Measurements from ENCODE around the gene LMBRD1.

Gene LMBRD1

DNA sequence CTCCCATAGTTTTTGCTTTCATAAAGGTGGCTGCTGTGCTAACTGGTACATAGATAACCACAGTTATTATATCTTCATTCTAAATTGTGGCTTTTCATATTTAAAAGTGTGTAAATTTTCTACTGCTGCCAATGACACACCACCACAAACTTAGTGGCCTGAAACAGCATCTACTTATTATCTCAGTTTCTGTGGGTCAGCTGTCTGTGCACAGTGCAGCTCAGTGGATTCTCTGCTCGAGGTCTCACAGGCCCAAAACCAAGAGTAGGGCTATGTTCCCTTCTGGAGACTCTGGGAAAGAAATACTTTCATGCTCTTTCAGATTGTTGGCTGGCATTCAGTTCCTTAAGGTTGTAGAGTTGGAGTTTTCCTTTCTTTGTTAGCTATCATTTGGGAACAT is 90.1 kb downstream of the LMBRD1 start:
- ChIA-PET CTCF (interaction anchor here (0.6 kb wide), 2 partner anchors 828 to 1489 kb away, joined by 4 read pairs; no protein-coding TSS in a partner anchor), POLR2A (no interaction called here)
- no peak for TF ChIP-seq ZEB2 (tag by site-specific recombination; IDR thresholded peaks at IDR 0.05)
- TF ChIP-seq ZNF133 (tag by site-specific recombination; IDR thresholded peaks at IDR 0.05): no peak
- TF ChIP-seq ZNF112 (tag by site-specific recombination; IDR thresholded peaks at IDR 0.05): no peak
- no peak for TF ChIP-seq ZFP37 (tag by site-specific recombination; IDR thresholded peaks at IDR 0.05)
- no peak for TF ChIP-seq ZNF785 (tag by site-specific recombination; IDR thresholded peaks at IDR 0.05)
- no peak for TF ChIP-seq PATZ1 (tag by site-specific recombination; IDR thresholded peaks at IDR 0.05)
- TF ChIP-seq ZNF426 (tag by site-specific recombination; IDR thresholded peaks at IDR 0.05): no peak
- no peak for TF ChIP-seq ZNF248 (tag by site-specific recombination; IDR thresholded peaks at IDR 0.05)
- no peak for TF ChIP-seq ZNF488 (tag by site-specific recombination; IDR thresholded peaks at IDR 0.05)
- TF ChIP-seq, protein P1, sequence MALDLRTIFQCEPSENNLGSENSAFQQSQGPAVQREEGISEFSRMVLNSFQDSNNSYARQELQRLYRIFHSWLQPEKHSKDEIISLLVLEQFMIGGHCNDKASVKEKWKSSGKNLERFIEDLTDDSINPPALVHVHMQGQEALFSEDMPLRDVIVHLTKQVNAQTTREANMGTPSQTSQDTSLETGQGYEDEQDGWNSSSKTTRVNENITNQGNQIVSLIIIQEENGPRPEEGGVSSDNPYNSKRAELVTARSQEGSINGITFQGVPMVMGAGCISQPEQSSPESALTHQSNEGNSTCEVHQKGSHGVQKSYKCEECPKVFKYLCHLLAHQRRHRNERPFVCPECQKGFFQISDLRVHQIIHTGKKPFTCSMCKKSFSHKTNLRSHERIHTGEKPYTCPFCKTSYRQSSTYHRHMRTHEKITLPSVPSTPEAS (tag by site-specific recombination; IDR thresholded peaks at IDR 0.05): no peak
- TF ChIP-seq GLIS2 (tag by site-specific recombination; IDR thresholded peaks at IDR 0.05): no peak
- TF ChIP-seq KLF8 (tag by site-specific recombination; IDR thresholded peaks at IDR 0.05): no peak
- no peak for TF ChIP-seq SALL2 (tag by site-specific recombination; IDR thresholded peaks at IDR 0.05; ENCODE audit: borderline replicate concordance)
- no peak for TF ChIP-seq SP3 (tag by site-specific recombination; IDR thresholded peaks at IDR 0.05)
- Histone ChIP-seq H3K4me1 (ENCODE audit: control insufficient read depth, insufficient read depth, low read length) (no peaks in the 10 kb centered on the region), H3K9me3 (ENCODE audit: control insufficient read depth, insufficient read depth, low read depth, low read length) (no peaks in the 10 kb centered on the region), H3K36me3 (ENCODE audit: control insufficient read depth in 2 of 2, insufficient read depth in 1 of 2, low read length in 2 of 2) (no peaks in the 10 kb centered on the region), H3K4me3 (ENCODE audit: low read depth, low read length) (no peak overlapping the region), H3K27ac (ENCODE audit: extremely low read depth, low read depth, low read length) (no peak overlapping the region)

DNA sequence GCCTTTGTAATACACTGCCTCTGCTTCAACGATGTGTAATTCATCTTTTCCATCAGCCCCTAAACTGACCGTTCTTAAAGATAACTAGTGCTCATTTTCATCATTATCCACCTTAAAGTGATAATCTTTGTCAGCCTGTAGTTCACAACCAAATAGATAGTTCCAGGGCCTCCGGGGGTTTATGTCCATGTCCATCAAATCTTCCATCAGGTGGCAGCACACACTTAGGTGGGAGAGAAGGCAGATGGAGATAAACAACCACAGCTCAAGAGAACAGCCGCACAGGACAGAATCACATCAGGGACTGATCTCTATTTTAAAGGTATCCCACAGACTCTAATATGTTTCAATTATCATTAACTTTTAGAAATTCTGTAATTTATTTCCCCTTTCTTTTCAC is 90.9 kb downstream of the LMBRD1 start:
- Histone ChIP-seq H3K9me3 (ENCODE audit: control insufficient read depth, insufficient read depth, low read depth, low read length) (no peaks in the 10 kb centered on the region), H3K36me3 (ENCODE audit: control insufficient read depth in 2 of 2, insufficient read depth in 1 of 2, low read length in 2 of 2) (no peaks in the 10 kb centered on the region; a peak in 1 of 3 replicates), H3K4me3 (ENCODE audit: low read depth, low read length) (no peak overlapping the region), H3K4me1 (ENCODE audit: control insufficient read depth, insufficient read depth, low read length) (no peaks in the 10 kb centered on the region), H3K27ac (ENCODE audit: extremely low read depth, low read depth, low read length) (no peak overlapping the region)
- ChIA-PET POLR2A (no interaction called here), CTCF (no interaction called here)
- TF ChIP-seq ZNF398 (tag by site-specific recombination; IDR thresholded peaks at IDR 0.05) (no peak), ZNF311 (tag by site-specific recombination; IDR thresholded peaks at IDR 0.05; ENCODE audit: borderline replicate concordance) (no peak), ZNF654 (tag by site-specific recombination; IDR thresholded peaks at IDR 0.05; ENCODE audit: low read depth) (no peak), ZNF792 (tag by site-specific recombination; IDR thresholded peaks at IDR 0.05) (no peak), PRDM1 (tag by site-specific recombination; IDR thresholded peaks at IDR 0.05) (no peak), ZNF548 (tag by site-specific recombination; IDR thresholded peaks at IDR 0.05) (no peak), ZFP41 (tag by site-specific recombination; IDR thresholded peaks at IDR 0.05; ENCODE audit: borderline replicate concordance) (no peak), ZNF785 (tag by site-specific recombination; IDR thresholded peaks at IDR 0.05) (no peak), ZNF132 (tag by site-specific recombination; IDR thresholded peaks at IDR 0.05; ENCODE audit: borderline replicate concordance) (no peak)
- TF ChIP-seq, protein P2, sequence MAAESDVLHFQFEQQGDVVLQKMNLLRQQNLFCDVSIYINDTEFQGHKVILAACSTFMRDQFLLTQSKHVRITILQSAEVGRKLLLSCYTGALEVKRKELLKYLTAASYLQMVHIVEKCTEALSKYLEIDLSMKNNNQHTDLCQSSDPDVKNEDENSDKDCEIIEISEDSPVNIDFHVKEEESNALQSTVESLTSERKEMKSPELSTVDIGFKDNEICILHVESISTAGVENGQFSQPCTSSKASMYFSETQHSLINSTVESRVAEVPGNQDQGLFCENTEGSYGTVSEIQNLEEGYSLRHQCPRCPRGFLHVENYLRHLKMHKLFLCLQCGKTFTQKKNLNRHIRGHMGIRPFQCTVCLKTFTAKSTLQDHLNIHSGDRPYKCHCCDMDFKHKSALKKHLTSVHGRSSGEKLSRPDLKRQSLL (tag by site-specific recombination; IDR thresholded peaks at IDR 0.05): no peak
- TF ChIP-seq, protein P1 (tag by site-specific recombination; IDR thresholded peaks at IDR 0.05): no peak
- TF ChIP-seq, protein P3, sequence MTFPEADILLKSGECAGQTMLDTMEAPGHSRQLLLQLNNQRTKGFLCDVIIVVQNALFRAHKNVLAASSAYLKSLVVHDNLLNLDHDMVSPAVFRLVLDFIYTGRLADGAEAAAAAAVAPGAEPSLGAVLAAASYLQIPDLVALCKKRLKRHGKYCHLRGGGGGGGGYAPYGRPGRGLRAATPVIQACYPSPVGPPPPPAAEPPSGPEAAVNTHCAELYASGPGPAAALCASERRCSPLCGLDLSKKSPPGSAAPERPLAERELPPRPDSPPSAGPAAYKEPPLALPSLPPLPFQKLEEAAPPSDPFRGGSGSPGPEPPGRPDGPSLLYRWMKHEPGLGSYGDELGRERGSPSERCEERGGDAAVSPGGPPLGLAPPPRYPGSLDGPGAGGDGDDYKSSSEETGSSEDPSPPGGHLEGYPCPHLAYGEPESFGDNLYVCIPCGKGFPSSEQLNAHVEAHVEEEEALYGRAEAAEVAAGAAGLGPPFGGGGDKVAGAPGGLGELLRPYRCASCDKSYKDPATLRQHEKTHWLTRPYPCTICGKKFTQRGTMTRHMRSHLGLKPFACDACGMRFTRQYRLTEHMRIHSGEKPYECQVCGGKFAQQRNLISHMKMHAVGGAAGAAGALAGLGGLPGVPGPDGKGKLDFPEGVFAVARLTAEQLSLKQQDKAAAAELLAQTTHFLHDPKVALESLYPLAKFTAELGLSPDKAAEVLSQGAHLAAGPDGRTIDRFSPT (tag by site-specific recombination; IDR thresholded peaks at IDR 0.05): no peak
